ENCODE measurements around the gene DSEL.

The DSEL gene

DNA sequence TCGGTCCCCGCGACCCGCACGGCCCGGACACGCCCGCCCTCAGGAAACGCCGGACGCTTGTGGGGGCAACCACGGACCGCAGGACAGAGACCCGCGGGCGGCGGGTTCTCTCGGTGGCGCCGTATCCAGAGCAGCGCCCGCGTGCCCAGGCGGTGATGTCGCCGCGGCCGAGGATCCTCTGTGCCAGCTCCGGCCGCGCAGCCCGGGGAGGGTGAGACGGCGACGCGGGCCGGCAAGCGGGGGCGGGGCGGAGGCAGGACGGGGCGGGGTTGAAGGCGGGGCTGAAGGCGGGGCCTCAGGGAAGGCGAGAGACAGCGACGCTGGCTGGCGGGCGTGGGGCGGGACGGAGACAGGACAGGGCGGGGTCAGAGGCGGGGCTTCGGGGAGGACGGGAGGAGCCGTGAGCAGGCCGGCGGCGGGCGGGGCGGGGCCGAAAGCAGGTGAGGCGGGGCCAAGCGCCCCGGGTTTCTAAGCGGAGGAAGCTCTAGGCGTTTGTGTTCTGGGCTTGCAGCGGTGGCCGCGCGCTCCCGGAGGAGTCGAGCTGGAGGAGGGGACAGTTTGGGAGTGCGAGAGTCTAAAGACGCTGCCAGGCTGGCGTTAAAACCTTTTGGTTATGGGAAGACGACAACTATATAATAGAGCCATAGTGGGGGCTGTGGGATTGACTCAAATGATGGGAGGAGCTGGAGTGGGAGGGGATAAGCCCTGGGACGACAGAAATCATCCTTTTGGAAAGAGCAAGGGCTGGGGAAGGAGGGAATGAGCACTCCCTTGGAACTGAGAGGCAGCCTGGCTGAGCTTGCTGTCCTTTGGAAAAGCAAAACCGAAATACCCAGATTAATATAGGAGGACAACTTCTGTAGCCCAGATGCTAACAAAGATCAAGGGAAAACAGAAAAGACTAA, at the start of gene DSEL:
Gene DSEL, minus strand, starts transcription at position 182 of the 905 bp plus-strand sequence. CDS start 2,112 bp downstream, outside the sequence.
- peak; percentile 96 for DNase-seq

DNA sequence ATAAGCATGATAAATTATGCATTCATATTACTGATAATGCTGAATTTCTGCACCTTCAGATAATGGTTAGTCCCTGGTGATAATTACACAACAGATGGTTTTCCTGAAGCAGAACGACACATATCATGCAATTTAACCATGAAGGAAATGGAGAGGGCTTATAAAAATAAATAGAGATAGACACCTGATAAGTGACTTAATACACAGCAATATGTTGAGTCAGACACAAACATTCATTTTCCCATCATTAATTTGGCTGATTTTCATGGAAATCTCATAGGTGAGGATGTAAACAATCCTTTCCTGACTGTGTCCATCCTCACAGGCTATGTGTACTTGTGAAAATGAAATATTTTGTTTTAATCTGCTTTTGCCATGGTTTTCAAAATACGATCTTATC, 36.9 kb upstream of the DSEL start:
- peak; percentile 19 for DNase-seq

DNA sequence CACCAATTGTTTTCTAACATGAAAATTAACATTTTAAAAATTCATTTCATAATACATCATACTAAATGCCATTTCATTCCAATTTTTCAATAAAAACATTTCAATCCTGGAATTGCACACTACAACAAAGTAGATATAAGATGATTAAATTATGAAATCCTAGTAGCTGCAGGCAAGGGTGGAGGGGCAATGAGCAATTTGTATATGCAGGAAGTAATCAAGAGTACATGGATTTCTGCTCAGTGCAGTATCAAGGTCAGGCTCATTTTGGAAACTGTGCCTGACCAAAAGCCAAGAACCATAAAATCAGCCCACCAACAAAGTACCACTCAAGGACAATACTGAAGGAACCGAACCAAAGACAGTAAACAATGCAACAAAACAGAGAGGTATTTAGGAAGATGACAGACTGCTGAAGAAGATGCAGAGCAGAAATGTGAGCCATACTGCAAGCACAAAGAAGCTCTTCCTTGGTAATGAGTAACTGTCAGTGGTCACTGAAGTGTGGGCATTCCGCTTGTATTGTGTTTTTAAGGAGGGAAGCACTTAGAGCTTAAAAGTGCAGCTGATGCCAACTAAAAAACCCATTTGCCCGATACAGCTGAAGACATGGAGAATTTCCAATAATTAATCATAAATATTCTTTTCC, 34.5 kb upstream of the DSEL start:
- no peak for DNase-seq

DNA sequence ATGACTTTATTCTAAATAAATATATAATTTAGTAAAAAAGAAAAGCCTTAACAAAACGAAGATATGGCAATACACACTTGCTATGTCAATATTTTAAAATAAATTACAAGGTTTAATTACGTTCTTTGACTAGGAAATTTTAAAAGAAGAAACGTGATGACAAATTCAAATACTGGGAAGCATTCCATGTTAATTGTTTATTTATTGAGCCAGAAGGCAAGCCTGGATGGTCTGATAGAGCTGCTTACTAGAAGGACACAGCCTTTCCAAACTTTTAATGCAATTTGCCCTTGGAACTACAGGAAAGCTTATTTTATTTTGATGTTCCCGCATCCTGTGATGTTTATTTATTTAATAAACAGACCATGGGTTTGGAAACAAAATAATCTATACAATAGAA, 33.4 kb upstream of the DSEL start:
- DNase-seq = no peak

DNA sequence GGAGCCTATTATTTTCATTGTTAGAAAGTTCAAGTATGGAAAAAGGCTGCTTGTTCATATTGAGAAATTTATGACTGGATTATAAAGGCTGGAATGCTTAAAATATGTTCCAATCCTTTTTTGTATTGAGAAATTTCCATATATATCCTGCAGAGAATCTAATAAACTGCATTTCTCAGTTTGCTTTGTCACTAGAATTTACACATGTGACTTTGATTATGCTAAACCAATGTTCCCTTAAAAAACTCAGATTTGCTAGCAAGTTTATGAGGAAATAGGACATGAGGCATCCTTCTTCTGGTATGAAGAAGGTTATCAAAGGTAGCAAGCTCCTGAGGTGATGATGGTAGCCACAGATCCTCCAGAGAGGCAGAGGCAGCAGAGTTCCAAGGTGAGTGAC, 29.2 kb upstream of the DSEL start:
- DNase-seq = no peak

DNA sequence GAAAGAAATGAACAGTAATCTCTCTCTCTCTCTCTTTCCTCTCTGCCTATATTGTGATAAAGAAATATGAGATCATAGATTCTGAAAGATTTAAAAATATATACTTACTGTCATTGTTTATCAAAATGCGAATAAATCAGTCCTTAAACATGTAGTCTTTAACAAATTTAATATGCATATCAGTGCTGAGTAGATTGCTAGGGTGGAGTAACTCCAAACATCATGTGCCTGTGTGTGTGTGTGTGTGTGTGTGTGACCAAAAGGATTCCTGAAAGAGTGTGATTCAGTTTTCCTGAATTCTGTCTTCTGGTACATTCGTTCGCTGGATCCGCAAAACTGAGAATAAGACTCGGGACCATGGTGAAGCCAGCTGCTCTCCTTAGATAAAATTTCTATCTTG, 24.0 kb upstream of the DSEL start:
- DNase-seq = no peak

DNA sequence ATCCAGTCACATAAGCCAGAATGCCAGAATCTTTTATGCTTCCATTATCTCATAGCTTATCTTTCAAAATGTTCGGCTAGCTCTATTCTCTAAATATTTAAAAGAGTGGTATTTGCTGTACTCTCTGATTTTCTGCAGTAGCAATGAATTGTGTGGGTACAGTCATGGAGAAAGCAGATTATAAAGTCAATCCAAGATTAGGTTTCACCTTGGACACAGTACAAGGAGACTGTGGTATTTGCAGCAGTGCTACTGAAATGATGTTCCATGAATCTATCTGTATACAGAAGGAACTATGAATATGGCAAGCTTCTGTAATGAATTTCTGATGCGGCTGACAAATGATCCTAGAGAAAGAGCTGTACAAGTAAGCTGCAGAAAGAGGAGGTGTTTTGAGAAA, 15.4 kb upstream of the DSEL start:
- no peak for DNase-seq

DNA sequence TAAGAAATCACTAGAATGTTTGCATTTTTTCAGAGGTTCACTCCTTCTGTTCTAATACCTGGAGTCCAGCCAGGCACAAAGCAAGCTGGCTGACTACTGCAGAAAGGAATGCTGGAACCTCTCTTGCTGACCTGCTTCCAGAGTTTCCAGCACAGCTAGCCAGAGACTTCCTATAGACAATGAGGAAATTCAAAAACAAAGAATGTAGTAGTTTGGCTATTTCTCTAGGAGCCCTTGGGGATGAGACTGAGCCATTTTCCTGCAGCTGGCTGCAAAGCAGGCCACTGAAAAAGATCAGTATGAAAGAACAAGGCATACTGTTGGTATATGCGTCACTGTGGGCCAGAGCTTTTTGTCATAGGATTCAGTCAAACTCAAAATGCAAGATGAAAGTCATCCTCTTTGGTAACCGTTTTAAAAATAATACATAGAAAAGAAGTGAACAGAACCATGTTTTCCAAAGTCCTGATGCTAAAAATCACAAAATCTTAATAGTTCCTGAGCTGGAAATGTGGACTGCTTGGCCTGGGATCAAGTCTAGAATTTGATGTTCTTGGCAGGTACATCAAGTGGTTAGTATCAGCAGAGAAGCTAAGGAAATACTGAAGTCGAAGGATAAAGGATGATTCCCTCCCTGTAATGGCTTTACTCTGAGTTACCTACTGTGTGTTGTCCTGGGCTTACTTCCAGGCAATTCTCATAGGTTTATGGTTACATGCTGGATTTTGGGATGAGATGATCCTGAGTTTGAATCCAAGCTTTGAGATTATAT, 9.0 kb upstream of the DSEL start:
- DNase-seq = peak; percentile 98

DNA sequence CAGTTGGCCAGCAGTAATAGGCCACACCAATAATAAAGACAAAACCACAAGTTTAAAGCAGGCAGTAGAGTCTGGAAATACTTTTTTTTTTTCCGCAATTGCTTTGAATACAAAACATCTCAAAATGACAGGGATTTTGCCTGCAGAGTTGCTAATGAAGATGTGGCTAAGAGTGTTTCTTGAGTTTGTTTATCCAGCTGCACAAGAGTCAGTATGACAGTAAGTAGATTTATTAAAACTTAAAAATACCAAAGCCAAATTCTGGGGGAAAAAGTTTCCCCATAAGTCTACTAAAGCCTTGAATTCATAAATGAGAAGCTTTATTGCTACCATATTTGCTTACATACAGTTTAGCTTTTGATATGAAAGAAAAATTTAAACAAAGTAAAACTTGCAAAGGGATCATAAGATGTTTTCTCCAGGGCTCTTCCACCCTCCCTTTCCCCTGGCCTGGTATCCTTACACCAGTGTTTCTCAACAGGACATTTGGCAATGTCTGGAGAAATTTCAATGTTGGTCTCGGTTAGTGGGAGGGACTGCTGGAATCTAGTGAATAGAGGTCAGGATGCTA, 3.9 kb upstream of the DSEL start:
- peak; percentile 12 for DNase-seq

DNA sequence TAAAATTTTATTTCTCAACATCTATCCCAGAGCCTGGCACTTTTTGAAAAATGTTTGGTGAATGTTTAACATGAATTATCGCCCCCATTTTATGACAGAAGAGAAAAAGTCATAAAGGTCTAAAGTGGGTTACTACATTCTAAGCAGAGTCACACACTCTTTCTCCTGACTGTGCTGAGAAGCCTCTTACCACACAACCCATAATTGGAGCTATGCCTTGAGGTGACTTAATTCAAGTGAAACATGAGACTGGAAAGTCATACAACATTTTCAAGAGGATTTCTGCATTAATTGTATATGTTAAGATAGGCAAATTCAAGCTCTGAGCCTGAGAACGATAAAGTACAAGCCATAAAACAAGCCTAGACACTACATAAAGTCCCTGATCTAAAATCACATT, 3.1 kb upstream of the DSEL start:
- DNase-seq = peak; percentile 16

DNA sequence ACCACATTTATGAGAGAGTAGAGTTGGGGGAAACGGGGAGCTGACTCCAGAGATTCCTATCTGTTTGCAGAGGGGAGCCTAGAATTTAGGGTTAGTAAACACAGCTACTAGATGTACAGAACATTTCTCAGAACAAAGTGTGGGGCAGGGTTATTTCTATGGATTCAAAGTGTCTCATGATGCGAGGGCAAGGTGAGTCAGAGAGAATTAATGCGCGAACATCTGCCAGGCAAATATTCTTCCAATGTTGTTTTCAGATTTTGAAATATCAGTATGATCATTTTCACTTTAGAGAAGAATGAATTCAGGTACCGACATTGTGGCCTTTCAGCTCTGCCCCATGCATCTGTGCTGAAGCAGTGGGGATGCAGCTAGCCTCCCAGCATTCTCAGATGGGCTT, 2.0 kb upstream of the DSEL start:
- no peak for DNase-seq

DNA sequence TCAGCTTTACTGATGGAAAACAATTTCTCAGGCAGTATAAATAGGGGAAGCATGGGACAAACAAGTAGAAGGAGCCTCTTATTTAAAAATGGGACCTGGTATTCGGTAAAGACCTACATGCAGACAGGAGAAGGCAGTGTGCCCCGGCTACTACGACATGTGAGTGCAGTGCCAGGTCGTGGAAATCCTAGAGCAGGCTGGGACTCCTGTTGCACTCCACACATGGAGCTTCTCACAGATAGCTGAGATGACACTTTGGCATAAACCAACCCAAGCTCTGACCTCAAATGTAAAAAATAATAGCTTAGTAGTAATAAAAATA, 885 bp upstream of the DSEL start:
- peak; percentile 26 for DNase-seq

DNA sequence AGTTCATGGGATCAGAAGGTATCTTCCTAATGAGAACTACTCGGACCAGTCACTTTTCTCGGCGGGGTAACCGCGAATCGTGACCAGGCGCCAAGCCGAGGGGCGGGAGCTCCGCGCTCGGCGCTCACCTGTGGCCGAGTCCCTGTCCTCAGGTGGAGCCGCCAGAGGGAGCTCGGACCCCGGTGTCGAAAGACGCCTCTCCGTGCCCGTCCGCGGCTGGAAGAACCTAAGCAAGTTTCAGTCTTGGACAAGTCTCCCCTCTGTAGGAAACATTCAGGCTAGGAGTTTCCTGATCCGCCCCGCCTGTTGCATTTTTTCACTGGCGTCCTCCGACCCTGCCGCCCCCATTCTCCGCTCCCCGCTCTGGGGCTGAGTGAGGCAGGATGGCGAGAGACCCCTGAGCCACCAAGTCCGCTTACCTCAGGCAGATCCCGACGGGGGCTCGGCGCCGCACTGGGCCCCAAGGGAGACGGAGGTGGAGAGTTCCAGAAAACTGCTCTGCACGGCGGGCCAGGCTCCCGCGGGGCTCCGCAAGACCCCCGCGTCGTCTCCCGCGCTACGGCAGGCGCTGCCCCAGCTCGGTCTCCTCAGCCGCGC, 480 bp downstream of the DSEL start:
- DNase-seq = peak; percentile 84

DNA sequence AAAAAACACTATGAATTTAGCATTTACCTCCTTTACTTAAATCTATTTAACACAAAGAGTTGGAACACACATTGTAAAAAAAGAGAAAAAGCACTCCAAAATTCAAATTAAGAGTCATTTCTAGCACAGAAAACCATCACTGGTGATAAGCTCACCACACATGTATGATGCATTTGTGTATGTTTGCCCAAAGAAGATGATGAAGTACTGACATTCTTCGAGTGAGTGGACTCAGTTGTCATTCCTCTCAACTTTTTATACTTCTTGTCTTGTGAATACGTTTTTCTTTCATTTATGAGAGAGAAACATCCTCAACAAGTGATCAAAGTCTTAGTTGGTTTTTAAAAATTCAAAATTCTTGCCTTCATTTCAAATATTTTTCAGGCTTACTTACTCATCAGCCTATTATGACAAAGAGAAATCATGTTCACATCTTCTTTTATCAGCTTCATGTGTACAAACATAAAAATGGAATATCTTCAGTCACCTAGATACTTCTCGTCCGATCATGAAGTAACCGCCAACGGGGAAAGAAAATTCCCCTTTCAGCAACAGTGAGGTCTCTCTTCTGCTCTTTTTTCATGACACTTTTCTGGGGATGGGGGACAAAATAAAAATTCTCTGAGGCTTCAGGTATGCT, 1.5 kb downstream of the DSEL start:
- DNase-seq = peak; percentile 34

DNA sequence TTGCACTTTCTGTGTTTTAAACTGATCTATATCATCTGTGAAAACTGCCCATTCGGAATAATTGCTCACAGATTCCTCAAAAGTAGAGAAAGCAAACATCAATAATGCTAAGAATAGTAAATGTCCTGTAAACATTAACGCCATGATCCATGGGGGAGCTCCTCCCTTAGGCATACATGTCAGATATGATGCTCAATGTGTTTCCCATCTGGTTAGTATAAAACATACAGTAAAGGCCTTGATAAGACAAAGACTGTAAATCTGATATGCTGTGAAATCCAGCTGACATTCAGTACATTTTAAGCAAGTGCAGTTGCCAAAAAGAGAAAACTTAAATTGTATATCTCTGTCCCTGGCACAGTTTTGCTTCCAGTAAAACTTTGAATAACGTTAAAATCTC, 2.1 kb downstream of the DSEL start:
- DNase-seq = no peak

DNA sequence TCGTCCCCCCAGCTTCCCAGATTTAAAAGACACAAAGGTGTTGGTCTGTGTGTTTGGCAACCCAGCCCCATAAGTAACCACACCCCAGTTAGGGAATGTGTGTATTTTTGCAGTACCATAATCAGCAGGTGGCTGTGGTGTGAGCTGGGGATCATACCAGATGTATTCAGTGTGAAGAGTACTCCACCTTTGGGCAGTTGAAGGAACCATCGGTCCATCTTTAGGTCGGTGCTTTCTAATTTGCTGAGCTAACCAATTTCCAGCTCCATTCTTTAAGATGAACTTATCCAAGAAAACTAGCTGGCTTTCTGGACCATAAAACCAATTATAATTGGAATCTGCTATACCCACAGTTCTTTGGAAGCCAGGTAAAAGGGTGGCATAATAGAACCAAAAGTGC, 3.2 kb downstream of the DSEL start:
- no peak for DNase-seq

DNA sequence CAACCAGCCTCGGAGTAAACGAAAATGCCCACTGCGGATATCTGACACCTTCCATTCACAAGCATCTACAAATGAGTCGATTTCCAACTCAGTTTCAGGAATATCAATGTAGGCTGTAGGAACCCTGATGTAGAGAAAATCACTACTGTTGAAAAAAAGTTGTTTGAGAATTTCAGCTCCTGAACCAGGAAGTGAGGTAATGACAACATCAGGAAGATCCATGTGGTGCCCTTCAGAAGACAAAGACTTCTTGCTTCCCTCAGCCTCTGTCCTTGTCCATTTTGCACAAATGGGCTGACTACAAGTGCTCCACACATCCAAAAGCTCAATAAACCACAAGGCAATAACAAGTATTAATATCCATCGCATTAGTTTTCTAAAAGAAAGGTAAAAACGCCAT, 4.7 kb downstream of the DSEL start:
- DNase-seq = no peak

DNA sequence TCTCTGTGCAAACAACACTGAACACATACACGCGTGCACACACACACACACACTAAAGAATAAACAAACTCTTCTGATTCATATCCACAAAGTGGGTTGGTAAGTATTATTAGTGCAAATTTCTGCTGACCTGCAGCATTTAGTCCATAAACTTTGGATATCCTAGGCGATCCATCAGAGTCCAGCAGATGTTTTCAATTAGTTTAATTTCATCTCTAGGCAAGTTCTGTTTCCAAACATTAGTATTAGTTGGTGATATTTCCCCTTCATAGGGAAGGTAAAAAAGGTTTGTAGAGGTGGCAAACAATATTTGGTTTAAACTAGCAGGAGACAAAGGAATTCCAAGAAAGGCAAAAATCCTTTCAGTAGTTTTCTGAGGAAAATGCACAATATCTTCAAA, 5.7 kb downstream of the DSEL start:
- no peak for DNase-seq

DNA sequence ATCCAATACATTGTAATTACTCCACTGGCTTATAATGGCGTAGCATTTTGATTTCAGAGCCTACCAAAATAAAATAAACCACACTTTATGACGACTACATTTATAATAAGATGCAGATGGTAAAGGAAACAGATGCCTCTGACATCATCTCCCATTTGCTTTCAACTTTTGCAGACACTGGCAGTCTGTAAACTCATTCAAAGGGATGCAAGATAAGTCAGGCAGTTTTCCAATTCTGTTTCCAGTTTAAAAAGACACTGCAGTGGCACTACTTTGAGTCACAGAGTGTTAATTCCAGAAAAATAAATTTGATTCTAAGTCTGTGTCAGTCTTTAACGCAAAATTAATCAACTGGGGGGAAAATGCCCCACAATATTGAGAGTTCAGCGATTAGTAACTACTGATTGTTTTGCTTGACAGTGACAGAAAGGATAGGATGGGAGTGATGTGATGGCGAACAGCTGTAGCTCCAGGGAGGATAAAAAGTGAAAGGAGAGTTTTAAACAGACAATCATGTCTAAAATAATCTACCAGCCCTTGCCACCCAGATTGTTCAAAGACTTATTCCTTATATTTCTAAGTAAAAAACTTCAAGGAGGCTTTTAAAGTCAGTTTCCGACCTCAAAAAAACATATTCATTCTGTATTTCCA, 6.7 kb downstream of the DSEL start:
- peak; percentile 50 for DNase-seq

DNA sequence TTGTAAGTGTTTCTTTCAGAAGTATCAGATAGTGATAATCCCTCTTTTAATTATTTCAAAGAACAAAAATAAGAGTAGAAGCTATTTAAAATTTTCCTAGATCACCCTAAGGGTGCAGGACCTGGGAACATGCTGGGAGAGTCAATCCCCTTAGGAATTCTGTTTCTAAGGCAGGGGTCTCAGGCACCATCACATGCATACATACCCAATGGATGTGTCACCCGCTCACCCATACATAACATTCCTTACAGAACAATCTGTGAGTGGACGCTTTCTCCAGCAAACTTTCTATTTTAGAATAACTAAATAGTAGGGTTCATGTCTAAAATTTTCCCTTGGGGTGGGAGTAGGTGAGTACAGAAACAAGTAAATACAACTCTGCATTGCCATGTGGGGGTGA, 8.4 kb downstream of the DSEL start:
- DNase-seq = peak; percentile 59

DNA sequence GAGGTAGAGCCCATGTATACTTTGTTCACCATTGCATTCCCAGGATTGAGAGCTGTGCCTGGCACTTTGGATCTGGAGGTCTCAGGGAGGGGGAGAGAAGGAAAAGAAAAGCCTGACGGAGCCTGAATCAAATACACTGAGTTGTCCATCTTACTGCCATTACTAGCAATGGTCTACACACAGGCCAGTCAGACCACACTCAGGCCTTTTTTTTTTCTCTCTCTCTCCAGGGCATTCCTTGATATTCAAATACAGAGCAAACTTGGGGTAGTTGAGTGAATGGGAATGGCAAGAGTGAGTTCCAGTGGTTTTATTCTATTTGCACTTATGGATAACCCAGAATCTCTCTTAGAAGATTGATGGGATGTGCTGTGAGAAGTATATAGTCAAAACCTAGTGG, 11.8 kb downstream of the DSEL start:
- no peak for DNase-seq
